Keratinocyte (primary cell): ENCODE data around the gene TTR. TPM values are rescaled to one million over a fixed set of nuclear protein-coding genes. Genes with fewer than 3 reads are reported as not detected.

Experiments
- DNase-seq: peaks from one replicate; pipeline ENCODE4 v3.0.0-alpha.2; 2011; ENCODE audit warnings: low read depth, missing footprints, low spot score
- FAIRE-seq: peaks from 2 replicates; lab custom pipeline; 2011; peaks lifted over from hg19 to GRCh38; lab: Jason Lieb, UNC
- H2AFZ ChIP-seq: 2 replicates; pipeline ENCODE4 v1.6.0; 2012; ENCODE audit warnings: low read length, control low read depth, inconsistent platforms; ENCODE audit not compliant: control insufficient read depth
- H3K27ac ChIP-seq: 2 replicates; pipeline ENCODE4 v1.5.1; 2011; ENCODE audit warnings: low read length; ENCODE audit not compliant: control insufficient read depth, insufficient read depth
- H3K27me3 ChIP-seq: 3 replicates; pipeline ENCODE4 v1.6.0; 2011; ENCODE audit warnings: low read length; ENCODE audit not compliant: control insufficient read depth, insufficient read depth; ENCODE audit errors: extremely low read depth
- H3K36me3 ChIP-seq, 2 experiments: 2 replicates in 1 of 2; 3 replicates in 1 of 2; pipeline ENCODE4 v1.5.1; 2011; ENCODE audit warnings: low read length in 2 of 2, mild to moderate bottlenecking in 1 of 2; ENCODE audit not compliant: control insufficient read depth in 2 of 2, insufficient read depth in 2 of 2; ENCODE audit errors: extremely low read depth in 1 of 2
- H3K4me1 ChIP-seq: 3 replicates; pipeline ENCODE4 v1.5.1; 2011; ENCODE audit warnings: low read length; ENCODE audit not compliant: control insufficient read depth, insufficient read depth; ENCODE audit errors: extremely low read depth
- H3K4me2 ChIP-seq: 3 replicates; pipeline ENCODE4 v1.6.0; 2011; ENCODE audit warnings: low read depth, low read length; ENCODE audit not compliant: control insufficient read depth, insufficient read depth; ENCODE audit errors: extremely low read depth
- H3K4me3 ChIP-seq, 3 experiments: fragments of 200-600 bp in 1 of 3; sonication (generic) in 1 of 3; 2 replicates in 2 of 3; 3 replicates in 1 of 3; pipeline ENCODE4 v1.5.1; 2011 to 2016; ENCODE audit warnings: low read length in 3 of 3, mild to moderate bottlenecking in 3 of 3, control low read depth in 2 of 3, inconsistent platforms in 1 of 3, low read depth in 1 of 3, mixed read lengths in 1 of 3, mixed run types in 1 of 3, moderate library complexity in 1 of 3; ENCODE audit not compliant: control insufficient read depth in 2 of 3, insufficient read depth in 2 of 3; ENCODE audit errors: extremely low read depth in 1 of 3
- H3K79me2 ChIP-seq: 2 replicates; pipeline ENCODE4 v1.6.0; 2012; ENCODE audit warnings: low read length; ENCODE audit not compliant: control insufficient read depth, insufficient read depth
- H3K9ac ChIP-seq: 3 replicates; pipeline ENCODE4 v1.6.0; 2011; ENCODE audit warnings: low read length; ENCODE audit not compliant: control insufficient read depth, insufficient read depth; ENCODE audit errors: extremely low read depth
- H3K9me1 ChIP-seq: 3 replicates; pipeline ENCODE4 v1.6.0; 2011; ENCODE audit warnings: low read length; ENCODE audit not compliant: control insufficient read depth, insufficient read depth; ENCODE audit errors: extremely low read depth
- H3K9me3 ChIP-seq: 2 replicates; pipeline ENCODE4 v1.5.1; 2012; ENCODE audit warnings: low read depth, low read length; ENCODE audit not compliant: control insufficient read depth
- H4K20me1 ChIP-seq: 3 replicates; pipeline ENCODE4 v1.6.0; 2011; ENCODE audit warnings: low read length; ENCODE audit not compliant: control insufficient read depth, insufficient read depth; ENCODE audit errors: extremely low read depth
- CTCF ChIP-seq, 3 experiments: IDR thresholded peaks in 1 of 3; conservative IDR thresholded peaks in 1 of 3; optimal IDR thresholded peaks in 1 of 3; 2 replicates in 2 of 3; 3 replicates in 1 of 3; pipeline versions ENCODE3 to v1.5.1; 2011; ENCODE audit warnings: low read length in 3 of 3, mild to moderate bottlenecking in 3 of 3, moderate library complexity in 2 of 3, control low read depth in 1 of 3, inconsistent platforms in 1 of 3; ENCODE audit not compliant: insufficient read depth in 2 of 3; ENCODE audit errors: extremely low read depth in 1 of 3
- EZH2 ChIP-seq: IDR thresholded peaks from one replicate; pipeline ENCODE4 v1.6.1; 2012; ENCODE audit warnings: inconsistent platforms, mild to moderate bottlenecking, low read length, moderate library complexity
- dilution Hi-C: fragments of 300-500 bp; cut with MboI; formaldehyde crosslinking; loops from one replicate; pipeline ENCODE4 v1.7.0; 2020; ENCODE audit warnings: low sequenced_read_pairs; ENCODE audit not compliant: extremely low pct_ligation_motif_present
- polyA plus RNA-seq, 5 experiments: library from polyadenylated mRNA; depleted of rRNA in 3 of 5; stranded (reverse) in 3 of 5; stranded (forward) in 1 of 5; unstranded in 1 of 5; fragments of >200 nt; gene quantifications; 1 replicate in 1 of 5; 2 replicates in 3 of 5; 3 replicates in 1 of 5; pipeline versions ENCODE4 v1.2.1 to v1.2.3, GENCODE V29; 2011 to 2012; ENCODE audit warnings: missing spikeins in 2 of 5, low read depth in 1 of 5, low replicate concordance in 1 of 5

The TTR gene
- polyA plus RNA-seq, 1 donor (not counting 4 experiments of a cell fraction or from before 2014, with no cell fraction given): not detected

- Histone ChIP-seq H3K79me2 (no peaks in the 10 kb centered on the region), H3K9me1 (no peaks in the 10 kb centered on the region), H3K4me3 (no peak overlapping the region), H3K27me3 (no peaks in the 10 kb centered on the region), H3K9ac (no peak overlapping the region), H4K20me1 (no peaks in the 10 kb centered on the region), H2AFZ (no peak overlapping the region), H3K4me2 (no peak overlapping the region), H3K4me1 (no peaks in the 10 kb centered on the region), H3K27ac (no peak overlapping the region), H3K36me3 (no peaks in the 10 kb centered on the region), H3K9me3 (no peaks in the 10 kb centered on the region)
- FAIRE-seq (no peak), DNase-seq (no peak)
- TF ChIP-seq CTCF (optimal IDR thresholded peaks at IDR 0.05 in 1 of 3, IDR thresholded peaks at IDR 0.05 in 1 of 3, conservative IDR thresholded peaks at IDR 0.05 in 1 of 3; ENCODE audit: extremely low read depth in 1 of 3, insufficient read depth in 2 of 3, low read length in 3 of 3): no peak
- no peak for TF ChIP-seq EZH2
- dilution Hi-C loops: no loop called here
Measured at GRCh38 chr18:31630549-31630948, 38.9 kb downstream of the TTR start.

DNA sequence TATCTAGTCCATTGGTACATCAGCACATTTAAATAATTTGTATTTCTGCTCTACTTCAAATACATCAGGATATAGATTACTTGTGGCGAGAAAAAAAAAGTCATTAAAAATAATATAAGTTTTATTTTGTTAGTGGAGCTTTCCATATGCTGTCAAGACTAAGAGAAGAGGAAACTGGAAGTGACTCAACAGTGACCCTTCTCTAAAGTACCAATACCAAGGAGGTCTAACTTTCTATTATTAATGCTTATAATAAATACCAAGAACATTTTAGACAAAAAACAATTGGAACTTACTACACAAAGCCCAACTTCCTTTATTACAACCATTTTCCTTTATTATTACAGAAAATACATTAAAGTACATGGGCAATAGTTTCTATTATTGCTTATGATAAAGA, 39.8 kb downstream of the TTR start:
- H3K4me2 ChIP-seq: no peak overlapping the region
- dilution Hi-C loops: no loop called here
- no peaks in the 10 kb centered on the region for H3K79me2 ChIP-seq
- no peak overlapping the region for H3K9ac ChIP-seq
- no peak for FAIRE-seq
- no peaks in the 10 kb centered on the region for H3K36me3 ChIP-seq
- H3K4me3 ChIP-seq: no peak overlapping the region
- DNase-seq: no peak
- H2AFZ ChIP-seq: no peak overlapping the region
- H3K4me1 ChIP-seq: no peaks in the 10 kb centered on the region
- H3K27ac ChIP-seq: no peak overlapping the region
- H3K9me1 ChIP-seq: no peaks in the 10 kb centered on the region
- H4K20me1 ChIP-seq: no peaks in the 10 kb centered on the region
- no peaks in the 10 kb centered on the region for H3K9me3 ChIP-seq
- TF ChIP-seq EZH2 (no peak), CTCF (optimal IDR thresholded peaks at IDR 0.05 in 1 of 3, IDR thresholded peaks at IDR 0.05 in 1 of 3, conservative IDR thresholded peaks at IDR 0.05 in 1 of 3; ENCODE audit: extremely low read depth in 1 of 3, insufficient read depth in 2 of 3, low read length in 3 of 3) (no peak)
- no peaks in the 10 kb centered on the region for H3K27me3 ChIP-seq
